C4-2B (cell line): Measurements from ENCODE around the gene TEDC1.
A peak's percentile ranks its signal among the peaks of the same experiment; 100 is the strongest.

ENCODE experiments used
- H3K27ac ChIP-seq: fragments of 450-650 bp; 2 replicates; pipeline ENCODE4 v1.5.1; 2017
- ZFX ChIP-seq: fragments of 450-650 bp; IDR thresholded peaks from 2 replicates; pipeline ENCODE4 v1.6.1; 2017
- TF ChIP-seq, protein P1 (sequence below): fragments of 450-650 bp; conservative IDR thresholded peaks from 2 replicates; pipeline ENCODE4 v1.5.1; 2017; ENCODE audit warnings: mild to moderate bottlenecking

Gene TEDC1

DNA sequence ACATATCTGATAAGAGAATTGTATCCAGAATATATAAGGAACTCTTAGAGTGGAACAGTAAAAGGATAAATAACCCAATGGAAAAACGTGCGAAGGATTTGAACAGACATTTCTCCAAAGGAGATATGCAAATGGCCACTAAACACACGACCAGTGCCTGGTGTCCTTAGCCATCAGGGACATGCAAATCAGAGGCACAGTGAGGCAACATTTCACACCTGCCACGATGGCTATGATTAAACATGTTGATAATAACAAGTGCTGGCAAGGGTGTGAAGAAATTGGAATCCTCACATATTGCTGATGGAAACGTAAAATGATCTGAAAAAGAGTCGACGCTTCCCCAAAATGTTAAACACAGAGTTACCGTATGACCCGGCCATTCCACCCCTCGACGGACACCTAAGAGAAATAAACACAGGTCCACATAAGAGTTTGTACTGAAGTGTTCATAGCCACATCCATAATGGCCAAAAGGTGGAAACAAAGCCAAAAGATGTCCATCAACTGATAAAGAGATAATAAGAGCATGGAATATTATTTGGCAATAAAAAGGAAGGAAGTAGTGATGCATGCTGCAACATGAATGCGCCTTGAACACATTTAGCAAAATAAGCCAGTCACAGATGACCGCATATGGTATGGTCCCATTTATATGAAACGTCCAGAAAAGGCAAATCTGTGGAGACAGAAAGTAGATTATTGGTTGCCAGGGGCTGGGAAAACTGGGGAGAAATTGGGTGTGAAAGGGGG, 29.1 kb downstream of the TEDC1 start:
- no peak overlapping the region for H3K27ac ChIP-seq
- TF ChIP-seq ZFX, result no peak
- TF ChIP-seq, protein P1, sequence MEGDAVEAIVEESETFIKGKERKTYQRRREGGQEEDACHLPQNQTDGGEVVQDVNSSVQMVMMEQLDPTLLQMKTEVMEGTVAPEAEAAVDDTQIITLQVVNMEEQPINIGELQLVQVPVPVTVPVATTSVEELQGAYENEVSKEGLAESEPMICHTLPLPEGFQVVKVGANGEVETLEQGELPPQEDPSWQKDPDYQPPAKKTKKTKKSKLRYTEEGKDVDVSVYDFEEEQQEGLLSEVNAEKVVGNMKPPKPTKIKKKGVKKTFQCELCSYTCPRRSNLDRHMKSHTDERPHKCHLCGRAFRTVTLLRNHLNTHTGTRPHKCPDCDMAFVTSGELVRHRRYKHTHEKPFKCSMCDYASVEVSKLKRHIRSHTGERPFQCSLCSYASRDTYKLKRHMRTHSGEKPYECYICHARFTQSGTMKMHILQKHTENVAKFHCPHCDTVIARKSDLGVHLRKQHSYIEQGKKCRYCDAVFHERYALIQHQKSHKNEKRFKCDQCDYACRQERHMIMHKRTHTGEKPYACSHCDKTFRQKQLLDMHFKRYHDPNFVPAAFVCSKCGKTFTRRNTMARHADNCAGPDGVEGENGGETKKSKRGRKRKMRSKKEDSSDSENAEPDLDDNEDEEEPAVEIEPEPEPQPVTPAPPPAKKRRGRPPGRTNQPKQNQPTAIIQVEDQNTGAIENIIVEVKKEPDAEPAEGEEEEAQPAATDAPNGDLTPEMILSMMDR, result no peak

DNA sequence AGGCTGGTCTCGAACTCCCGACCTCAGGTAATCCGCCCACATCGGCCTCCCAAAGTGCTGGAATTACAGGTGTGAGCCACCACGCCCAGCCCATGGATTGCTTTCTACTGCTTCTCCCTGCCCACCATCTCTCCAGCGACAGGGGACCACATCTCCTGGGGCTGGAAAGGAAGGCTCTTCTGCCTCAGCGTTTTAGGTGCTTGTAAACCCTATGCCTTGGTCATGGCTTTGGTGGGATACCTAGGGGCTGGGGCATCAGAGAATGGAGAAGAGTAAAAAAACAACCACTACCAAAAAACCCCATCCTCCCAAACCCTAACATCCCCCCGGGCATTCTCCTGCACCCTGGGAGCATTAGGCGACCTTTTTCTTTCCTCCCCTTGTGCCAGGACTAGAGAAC, 34.3 kb downstream of the TEDC1 start:
- H3K27ac ChIP-seq, result no peak overlapping the region
- no peak for TF ChIP-seq ZFX
- TF ChIP-seq, protein P1, result no peak

DNA sequence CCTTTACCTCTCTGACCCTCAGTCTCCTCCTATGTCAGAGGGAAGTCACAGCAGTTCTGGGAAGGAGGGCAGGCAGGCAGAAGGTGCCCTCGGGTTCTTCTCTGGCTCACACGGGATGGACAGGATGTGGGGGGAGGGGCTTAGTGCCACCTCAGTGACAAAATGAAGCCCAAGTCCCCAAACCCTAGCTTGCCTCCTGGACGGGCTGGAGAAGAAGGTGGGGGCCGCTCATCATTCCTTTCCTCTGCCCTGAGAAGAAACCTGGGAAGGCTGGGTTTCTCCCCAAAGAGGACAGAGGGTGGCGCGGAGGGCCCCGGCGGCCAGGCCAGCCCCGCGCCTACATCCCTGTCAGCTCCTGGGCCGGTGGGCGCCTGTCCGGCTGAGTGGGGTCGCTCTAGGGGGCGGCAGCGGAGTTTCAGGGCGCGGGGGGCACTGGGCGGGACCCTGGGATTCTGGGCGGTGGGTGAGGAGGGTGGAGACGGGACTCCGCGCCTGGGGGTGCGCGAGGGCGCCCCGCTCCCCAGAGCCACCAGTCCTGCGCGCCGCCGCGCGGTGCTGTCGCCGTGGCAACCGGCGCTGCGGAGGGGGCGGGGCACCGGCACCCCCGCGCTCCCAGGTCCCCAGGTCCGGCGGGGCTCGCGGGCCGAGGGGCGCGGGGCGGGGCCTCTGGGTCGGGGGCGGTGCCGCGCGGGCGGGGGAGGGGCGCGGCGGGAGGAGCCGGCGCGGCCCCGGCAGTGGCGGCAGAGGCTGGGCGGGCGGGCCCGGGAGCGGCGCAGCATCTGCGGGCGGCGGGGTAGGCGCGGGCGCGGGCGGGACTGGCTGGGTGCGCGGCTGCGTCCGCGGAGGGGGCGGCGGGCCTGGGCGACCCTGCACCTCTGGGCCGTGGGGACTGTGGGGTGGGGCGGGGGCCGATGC, 35.1 kb downstream of the TEDC1 start, which contains the start of gene TMEM121:
Gene TMEM121, plus strand, starts transcription at position 723 of the 915 bp plus-strand sequence. CDS start 2,252 bp downstream, outside the sequence.
- H3K27ac ChIP-seq, result no peak within 1 kb of the TSS
- TF ChIP-seq ZFX, result no peak

DNA sequence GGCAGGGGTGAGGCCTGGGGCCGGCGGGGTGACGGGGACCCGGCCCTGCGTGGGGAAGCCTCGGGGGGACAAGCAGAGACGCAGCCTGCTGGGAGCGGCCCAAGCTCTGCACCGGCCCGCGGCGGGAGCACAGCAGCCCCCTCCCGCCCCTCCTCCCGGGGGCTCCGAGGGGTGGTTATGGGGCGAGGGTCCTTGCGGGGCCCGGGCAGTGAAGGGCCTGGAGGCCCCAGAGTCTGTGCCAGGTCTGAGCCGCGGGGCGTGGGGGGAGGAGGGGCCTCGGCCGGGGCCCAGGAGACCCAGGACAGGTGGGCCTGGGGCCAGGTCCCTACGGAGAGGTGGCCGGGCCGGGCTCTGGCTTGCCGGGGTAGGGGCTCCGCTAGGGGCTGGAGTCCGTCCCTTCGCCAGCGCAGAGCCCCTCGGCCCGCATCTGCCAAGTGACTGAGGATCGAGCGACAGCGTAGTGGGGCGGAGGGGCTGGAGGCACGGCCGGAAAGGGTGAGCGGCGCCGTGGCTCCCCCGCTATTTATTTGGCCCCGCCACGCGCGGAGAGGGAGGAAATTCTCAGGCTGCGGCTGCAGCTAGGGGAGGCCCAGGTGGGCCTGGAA, 35.8 kb downstream of the TEDC1 start:
- TF ChIP-seq, protein P1, result no peak
- no peak for TF ChIP-seq ZFX
- H3K27ac ChIP-seq, result no peak overlapping the region

DNA sequence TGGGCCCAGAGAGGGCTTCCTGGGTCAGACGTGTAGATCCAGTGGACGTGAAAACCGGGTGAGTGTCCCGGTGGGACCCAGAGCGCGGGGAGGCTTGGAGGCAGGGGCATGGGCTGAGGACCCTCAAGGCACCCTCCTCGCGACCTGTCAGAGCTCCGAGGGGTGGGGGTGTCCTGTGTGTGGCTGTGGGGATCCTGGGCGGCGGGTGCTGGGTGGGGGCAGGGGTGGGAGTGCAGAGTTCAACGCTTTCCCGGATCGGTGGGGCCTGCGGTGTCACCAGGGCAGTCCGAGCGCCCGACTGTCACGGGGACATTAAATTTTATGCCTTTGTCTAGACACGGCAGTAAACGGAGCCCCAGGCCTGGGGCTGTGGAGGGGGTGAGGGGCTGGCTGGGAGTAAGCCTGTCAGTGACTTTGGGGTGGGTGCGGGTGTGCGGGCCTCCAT, 36.4 kb downstream of the TEDC1 start:
- no peak overlapping the region for H3K27ac ChIP-seq
- no peak for TF ChIP-seq ZFX
- TF ChIP-seq, protein P1, result no peak

DNA sequence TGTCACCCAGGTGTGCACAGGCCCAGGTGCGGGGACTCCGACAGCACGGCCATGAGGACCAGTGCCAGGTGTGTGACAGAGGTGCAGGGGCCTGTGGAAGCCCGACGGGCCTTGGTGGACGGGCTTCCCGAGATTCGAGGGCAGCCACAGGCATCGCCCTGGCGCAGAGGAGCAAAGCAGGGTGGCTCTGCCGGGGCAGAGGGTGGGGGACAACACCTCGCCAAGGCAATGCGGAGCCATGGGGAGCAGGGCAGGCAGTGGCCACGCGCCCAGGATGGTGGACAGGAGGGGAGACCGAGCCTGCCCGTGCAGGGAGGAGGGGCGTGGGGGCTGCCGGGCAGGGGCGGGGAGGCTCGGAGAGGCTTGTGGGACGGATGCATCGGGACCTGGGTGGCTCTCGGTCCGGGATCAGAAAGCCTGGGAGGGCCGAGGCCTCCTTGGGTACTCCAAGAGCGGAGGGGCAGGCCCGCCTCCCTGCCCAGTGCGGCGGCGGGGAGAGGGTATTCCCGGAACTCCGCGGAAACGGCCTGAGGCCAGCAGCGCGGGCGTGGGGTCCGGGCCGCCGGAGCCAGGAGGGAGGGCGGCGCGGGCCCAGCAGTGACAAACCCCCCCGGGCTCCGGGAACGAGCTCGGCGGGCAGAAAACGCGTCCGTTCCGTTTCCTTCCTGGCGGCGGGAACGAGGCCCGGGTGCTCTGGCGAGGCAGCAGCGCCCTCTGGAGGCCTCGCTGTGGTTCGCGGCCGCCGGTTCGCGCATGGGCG, 37.0 kb downstream of the TEDC1 start:
- TF ChIP-seq ZFX, result peak; percentile 55; the same call in 1 of the 2 replicates
- TF ChIP-seq, protein P1, result peak; percentile 94
- H3K27ac ChIP-seq, result peak overlapping the region; percentile 53
